Astrocyte of the spinal cord (primary cell): ENCODE data around the gene GPD1L.

Experiments used
- DNase-seq: peaks from one replicate; pipeline ENCODE4 v3.0.0; 2011; ENCODE audit warnings: low read depth, low spot score
- H3K4me3 ChIP-seq: 2 replicates; pipeline ENCODE4 v1.5.1; 2011; ENCODE audit warnings: low read depth, mild to moderate bottlenecking, low read length, moderate library complexity
- in situ Hi-C: cut with HindIII; loops from 2 replicates; pipeline ENCODE4 v1.10.0; 2017; ENCODE audit warnings: low sequenced_read_pairs
- TF ChIP-seq, protein P1 (sequence below): IDR thresholded peaks from 2 replicates; pipeline ENCODE4 v1.5.1; 2012; ENCODE audit warnings: low read depth, mild to moderate bottlenecking, low read length, inconsistent platforms

Gene GPD1L

DNA sequence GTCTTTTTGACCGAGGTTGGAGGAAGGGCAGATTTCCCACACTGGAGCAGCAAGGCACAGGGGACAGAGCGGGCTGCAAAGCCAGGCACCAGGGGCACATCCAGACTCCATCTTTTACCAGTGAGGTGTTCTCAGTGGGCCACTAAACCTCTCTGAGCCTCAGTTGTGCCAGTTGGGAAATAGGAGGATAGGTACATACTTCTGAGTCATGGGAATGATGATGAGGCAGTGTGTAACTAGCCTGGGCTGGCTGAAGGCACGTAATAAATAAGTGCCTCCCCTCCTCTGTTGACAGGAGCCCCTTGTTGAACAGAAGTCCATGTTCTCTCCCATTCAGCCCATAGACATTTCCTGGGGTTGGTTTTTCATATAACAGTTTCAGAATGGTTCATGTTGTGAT lies 48.7 kb downstream of the GPD1L start:
- H3K4me3 ChIP-seq = no peak overlapping the region
- TF ChIP-seq, protein P1, sequence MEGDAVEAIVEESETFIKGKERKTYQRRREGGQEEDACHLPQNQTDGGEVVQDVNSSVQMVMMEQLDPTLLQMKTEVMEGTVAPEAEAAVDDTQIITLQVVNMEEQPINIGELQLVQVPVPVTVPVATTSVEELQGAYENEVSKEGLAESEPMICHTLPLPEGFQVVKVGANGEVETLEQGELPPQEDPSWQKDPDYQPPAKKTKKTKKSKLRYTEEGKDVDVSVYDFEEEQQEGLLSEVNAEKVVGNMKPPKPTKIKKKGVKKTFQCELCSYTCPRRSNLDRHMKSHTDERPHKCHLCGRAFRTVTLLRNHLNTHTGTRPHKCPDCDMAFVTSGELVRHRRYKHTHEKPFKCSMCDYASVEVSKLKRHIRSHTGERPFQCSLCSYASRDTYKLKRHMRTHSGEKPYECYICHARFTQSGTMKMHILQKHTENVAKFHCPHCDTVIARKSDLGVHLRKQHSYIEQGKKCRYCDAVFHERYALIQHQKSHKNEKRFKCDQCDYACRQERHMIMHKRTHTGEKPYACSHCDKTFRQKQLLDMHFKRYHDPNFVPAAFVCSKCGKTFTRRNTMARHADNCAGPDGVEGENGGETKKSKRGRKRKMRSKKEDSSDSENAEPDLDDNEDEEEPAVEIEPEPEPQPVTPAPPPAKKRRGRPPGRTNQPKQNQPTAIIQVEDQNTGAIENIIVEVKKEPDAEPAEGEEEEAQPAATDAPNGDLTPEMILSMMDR = no peak
- DNase-seq = no peak
- in situ Hi-C loops = no loop called here

DNA sequence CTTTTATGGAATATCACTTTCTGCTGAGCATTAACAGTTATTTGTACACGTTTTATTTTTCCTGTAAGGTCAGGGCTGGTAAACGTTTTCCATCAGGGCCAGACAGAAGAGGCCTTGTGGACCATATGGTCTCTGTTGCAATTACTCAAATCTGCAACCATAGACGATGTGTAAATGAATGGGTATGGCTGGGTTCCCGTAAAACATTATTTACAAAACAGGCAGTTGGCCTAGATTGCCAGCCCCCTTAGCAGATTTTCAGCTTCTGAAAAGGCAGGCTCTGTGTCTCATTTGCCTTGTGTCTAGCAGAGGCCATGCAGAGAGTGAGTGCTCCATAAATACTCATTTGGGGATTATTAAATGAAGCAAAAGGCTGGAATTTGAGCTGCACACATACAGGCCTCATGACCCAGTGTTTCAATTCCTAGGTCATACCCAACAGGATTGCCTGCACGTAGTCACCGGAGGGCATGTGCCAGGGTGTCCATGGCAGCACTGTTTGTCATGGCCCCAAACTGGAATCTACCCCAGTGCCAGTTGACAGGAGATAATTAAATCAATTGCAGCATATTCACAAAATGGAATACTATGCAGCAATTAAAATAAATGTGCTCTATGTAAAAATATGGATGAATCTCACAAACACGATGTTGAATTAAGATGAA lies 51.3 kb downstream of the GPD1L start:
- no peak overlapping the region for H3K4me3 ChIP-seq
- DNase-seq = no peak
- TF ChIP-seq, protein P1 = no peak
- in situ Hi-C loops = no loop called here

DNA sequence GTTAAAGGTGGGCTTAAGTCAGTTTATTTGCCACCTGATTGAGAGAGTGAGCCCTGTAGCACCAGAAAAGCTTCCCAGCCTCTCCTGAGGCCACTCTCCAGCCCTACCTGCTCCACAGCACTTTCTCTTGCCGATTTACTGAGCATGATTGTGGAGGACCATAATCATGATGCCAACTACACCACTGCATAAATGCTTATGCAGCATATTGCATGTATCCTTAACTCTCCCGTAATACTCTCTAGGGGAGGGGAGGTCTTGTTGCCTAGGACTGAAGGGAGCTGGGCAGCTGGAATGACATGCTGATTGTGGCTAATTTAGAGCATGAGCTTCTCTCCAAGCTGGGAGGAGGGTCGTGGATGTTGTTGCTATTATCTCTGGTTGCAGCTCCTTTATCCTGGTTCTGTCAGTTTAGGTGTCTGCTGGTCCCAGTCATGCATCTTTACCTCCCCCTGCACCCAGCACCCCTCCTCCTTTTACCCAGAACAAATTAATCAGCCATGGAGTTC lies 54.3 kb downstream of the GPD1L start:
- DNase-seq = no peak
- in situ Hi-C loops = no loop called here
- TF ChIP-seq, protein P1 = no peak
- no peak overlapping the region for H3K4me3 ChIP-seq

DNA sequence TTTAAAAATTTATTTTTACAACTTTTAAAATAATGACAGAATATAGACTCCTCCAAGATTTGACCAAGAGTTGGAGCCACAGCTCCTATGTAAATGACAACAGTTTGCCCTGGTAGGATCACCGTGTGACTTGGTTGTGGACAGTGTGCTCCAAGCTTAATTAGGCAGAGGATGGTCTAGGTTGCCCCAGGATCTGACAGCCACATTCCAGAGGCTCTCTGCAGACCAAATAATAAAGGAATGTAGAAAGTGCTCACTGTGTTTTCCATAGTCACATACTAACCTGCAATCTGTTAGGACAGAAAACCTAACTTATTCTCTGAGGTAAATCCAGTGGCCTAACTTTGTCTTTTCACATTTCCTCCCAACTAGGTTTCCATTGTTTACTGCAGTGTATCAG lies 59.0 kb downstream of the GPD1L start:
- DNase-seq = no peak
- no peak overlapping the region for H3K4me3 ChIP-seq
- in situ Hi-C loops = no loop called here
- TF ChIP-seq, protein P1 = no peak

DNA sequence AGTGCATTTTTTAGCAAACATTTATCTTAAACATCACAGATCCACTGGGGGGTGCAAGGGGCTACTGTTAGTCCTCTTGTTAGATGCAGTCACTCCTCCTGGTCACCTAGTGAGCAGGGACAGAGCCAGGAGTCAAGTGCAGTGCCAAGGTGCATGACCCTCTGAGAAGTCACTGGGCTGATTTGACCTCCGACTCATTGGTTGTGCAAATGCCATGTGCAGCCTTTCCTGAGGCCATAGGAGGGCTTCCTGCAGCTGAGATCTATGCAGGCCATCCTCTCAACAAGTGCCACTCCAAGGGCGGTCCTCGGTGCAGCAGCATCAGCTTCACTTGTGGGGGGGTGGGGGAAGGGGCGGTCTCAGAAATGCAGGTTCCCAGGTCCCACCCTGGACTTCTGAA lies 60.2 kb downstream of the GPD1L start:
- no peak overlapping the region for H3K4me3 ChIP-seq
- in situ Hi-C loops = no loop called here
- DNase-seq = no peak
- TF ChIP-seq, protein P1 = no peak

DNA sequence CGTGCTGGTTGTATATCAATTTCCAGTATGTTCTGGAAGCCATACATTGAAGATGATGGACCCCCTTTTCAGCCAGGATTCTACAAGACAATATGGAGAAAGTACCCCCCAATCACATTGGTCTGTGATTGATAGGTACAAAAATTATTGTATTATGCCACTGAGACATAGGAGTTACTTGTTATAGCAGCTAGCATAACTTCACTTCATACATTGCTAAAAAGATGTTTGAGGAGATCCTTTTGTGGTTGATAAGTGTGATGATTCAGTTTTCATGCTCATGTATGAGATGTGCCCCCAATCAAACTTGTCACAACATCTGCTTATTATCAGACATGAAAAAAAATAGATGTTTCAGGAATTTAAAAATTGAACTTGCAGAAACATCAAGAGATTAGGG lies 66.0 kb downstream of the GPD1L start:
- TF ChIP-seq, protein P1 = no peak
- H3K4me3 ChIP-seq = no peak overlapping the region
- in situ Hi-C loops = no loop called here
- no peak for DNase-seq
